Chondrocyte (in vitro differentiated cells): ENCODE data around the gene CRHR2. TPM values are rescaled to one million over a fixed set of nuclear protein-coding genes. Genes with fewer than 3 reads are reported as not detected.
A peak's percentile ranks its signal among the peaks of the same experiment; 100 is the strongest.

Experiments used
- DNase-seq: peaks from one replicate; pipeline ENCODE4 v3.0.0; 2021; ENCODE audit warnings: mixed read lengths, low spot score
- H3K27ac Mint-ChIP-seq: one replicate; pipeline ENCODE4 v1.8.0; 2021; ENCODE audit warnings: mild to moderate bottlenecking, moderate library complexity, mixed read lengths; ENCODE audit not compliant: unreplicated experiment
- H3K27me3 Mint-ChIP-seq: 2 replicates; pipeline ENCODE4 v1.8.0; 2021; ENCODE audit warnings: low read depth, mixed read lengths
- H3K36me3 Mint-ChIP-seq: 2 replicates; pipeline ENCODE4 v1.8.0; 2021; ENCODE audit warnings: low read depth, mixed read lengths
- H3K4me1 Mint-ChIP-seq: 2 replicates; pipeline ENCODE4 v1.8.0; 2021; ENCODE audit warnings: low read depth, mild to moderate bottlenecking, mixed read lengths
- H3K4me3 Mint-ChIP-seq: one replicate; pipeline ENCODE4 v1.8.0; 2021; ENCODE audit warnings: mild to moderate bottlenecking, moderate library complexity, mixed read lengths; ENCODE audit not compliant: unreplicated experiment
- H3K9me3 Mint-ChIP-seq: 2 replicates; pipeline ENCODE4 v1.8.0; 2021; ENCODE audit warnings: low read depth, mixed read lengths
- CTCF ChIP-seq: fragments of 200-600 bp; sonication (generic); IDR thresholded peaks from 2 replicates; pipeline ENCODE4 v1.5.0; 2021; ENCODE audit warnings: antibody characterized with exemption, mild to moderate bottlenecking, moderate library complexity
- total RNA-seq: library from RNA; stranded (reverse); gene quantifications from 3 replicates; pipeline ENCODE4 v1.2.1, GENCODE V29; 2021

Gene CRHR2
- total RNA-seq, 1 donor from 2014 or later = not detected

- H3K36me3 Mint-ChIP-seq = peaks cover 59% of the 10 kb centered on the region
- H3K9me3 Mint-ChIP-seq = no peaks in the 10 kb centered on the region
- H3K4me1 Mint-ChIP-seq = peaks cover 48% of the 10 kb centered on the region
- H3K27me3 Mint-ChIP-seq = no peaks in the 10 kb centered on the region
- H3K27ac Mint-ChIP-seq = peak overlapping the region; percentile 3
- TF ChIP-seq CTCF = no peak
- no peak for DNase-seq
- no peak overlapping the region for H3K4me3 Mint-ChIP-seq
Measured at GRCh38 chr7:30616318-30616717, 65.9 kb downstream of the CRHR2 start.

GRCh38 chr7:30613366-30614325 is 68.6 kb downstream of the CRHR2 start:
- Mint-ChIP-seq H3K4me1 (peaks cover 66% of the 10 kb centered on the region), H3K36me3 (peaks cover 69% of the 10 kb centered on the region), H3K4me3 (no peak overlapping the region), H3K27ac (peak overlapping the region; percentile 85), H3K27me3 (no peaks in the 10 kb centered on the region), H3K9me3 (no peaks in the 10 kb centered on the region)
- no peak for TF ChIP-seq CTCF
- DNase-seq = no peak

- Mint-ChIP-seq H3K4me3 (no peak overlapping the region), H3K9me3 (no peaks in the 10 kb centered on the region), H3K36me3 (peaks cover 71% of the 10 kb centered on the region), H3K27ac (peak overlapping the region; percentile 85), H3K27me3 (no peaks in the 10 kb centered on the region), H3K4me1 (peaks cover 72% of the 10 kb centered on the region)
- no peak for TF ChIP-seq CTCF
- no peak for DNase-seq
Measured at GRCh38 chr7:30612658-30613265, 69.5 kb downstream of the CRHR2 start.

- H3K27ac Mint-ChIP-seq = peak overlapping the region; percentile 79
Measured at GRCh38 chr7:30605832-30606231, 76.4 kb downstream of the CRHR2 start.

More at GRCh38 chr7:30605832-30606231, 76.4 kb downstream of the CRHR2 start:
- no peak for TF ChIP-seq CTCF
- Mint-ChIP-seq H3K9me3 (no peaks in the 10 kb centered on the region), H3K4me1 (peaks cover 61% of the 10 kb centered on the region), H3K4me3 (no peak overlapping the region), H3K27me3 (no peaks in the 10 kb centered on the region), H3K36me3 (peaks cover 68% of the 10 kb centered on the region)
- no peak for DNase-seq
